ENCODE measurements around the gene BCAT1. TPM values are rescaled to one million over a fixed set of nuclear protein-coding genes. Genes with fewer than 3 reads are reported as not detected.

The BCAT1 gene
- total and polyA plus RNA-seq, 2 of the 8 experiments (the other 6 are each of a cell fraction or from before 2014, with no cell fraction given) = 19.7 to 263 TPM

GRCh38 chr12:24764712-24765111 is 184.2 kb downstream of the BCAT1 start:
- Histone ChIP-seq H3K23me2 (ENCODE audit: low read depth, low read length) (no peaks in the 10 kb centered on the region), H2BK20ac (ENCODE audit: low read length) (no peak overlapping the region), H3K4me1 (replicated peaks in 1 of 4; ENCODE audit: control insufficient read depth in 3 of 4, insufficient read depth in 4 of 4, low read length in 3 of 4) (peaks cover 0 to 7% (median 1%) of the 10 kb centered on the region in 4 experiments; a peak in 3 of 7 replicates), H3K36me3 (ENCODE audit: control insufficient read depth in 2 of 4, insufficient read depth in 4 of 4, low read length in 3 of 4) (no peaks in the 10 kb centered on the region), H3K4me3 (ENCODE audit: extremely low read depth in 1 of 4, insufficient read depth in 2 of 4, low read depth in 3 of 4, low read length in 4 of 4) (no peak overlapping the region), H3K79me2 (ENCODE audit: control insufficient read depth in 1 of 2, insufficient read depth in 2 of 2, low read length in 2 of 2) (no peaks in the 10 kb centered on the region), H2AK5ac (ENCODE audit: low read depth, low read length) (no peak overlapping the region), H4K20me1 (replicated peaks in 1 of 2; ENCODE audit: control insufficient read depth in 1 of 2, insufficient read depth in 2 of 2, low read length in 2 of 2) (no peaks in the 10 kb centered on the region), H4K91ac (replicated peaks; ENCODE audit: insufficient read length, low read length) (no peak overlapping the region), H2BK5ac (ENCODE audit: low read depth, low read length) (no peak overlapping the region), H3K9me3 (ENCODE audit: insufficient read depth in 2 of 2, low read depth in 1 of 2, low read length in 1 of 2) (0 out of 4 replicates have a peak, but pooled peaks cover 0 to 4% of the 10 kb centered on the region in 2 experiments), H3K79me1 (ENCODE audit: low read depth, low read length) (no peaks in the 10 kb centered on the region), H3K27me3 (replicated peaks in 1 of 4; ENCODE audit: control insufficient read depth in 3 of 4, extremely low read depth in 1 of 4, insufficient read depth in 3 of 4, low read length in 3 of 4) (no peaks in the 10 kb centered on the region), H3K18ac (ENCODE audit: extremely low read depth, low read length) (no peak overlapping the region), H2AFZ (ENCODE audit: low read length) (no peak overlapping the region), H3K23ac (ENCODE audit: insufficient read length) (no peak overlapping the region), H3K56ac (replicated peaks; ENCODE audit: insufficient read length, low read depth, low read length) (no peak overlapping the region), H3K9ac (replicated peaks in 1 of 4; ENCODE audit: extremely low read depth in 1 of 4, low read depth in 3 of 4, low read length in 3 of 4) (no peak overlapping the region), H3K14ac (ENCODE audit: insufficient read length) (no peak overlapping the region), H4K8ac (ENCODE audit: extremely low read depth, insufficient read depth, low read length) (no peak overlapping the region), H2BK15ac (ENCODE audit: low read length) (no peak overlapping the region), H2BK120ac (replicated peaks; ENCODE audit: low read depth, low read length) (no peak overlapping the region), H3K4me2 (ENCODE audit: insufficient read depth in 1 of 2, low read depth in 2 of 2, low read length in 2 of 2) (no peak overlapping the region), H4K5ac (ENCODE audit: insufficient read length, low read depth, low read length) (no peak overlapping the region), H2BK12ac (ENCODE audit: low read depth, low read length) (no peak overlapping the region), H3K4ac (replicated peaks; ENCODE audit: insufficient read length, low read depth, low read length) (no peak overlapping the region), H3K27ac (ENCODE audit: low read depth, low read length) (no peak overlapping the region)
- no peak for DNase-seq (ENCODE audit: low read depth in 1 of 2, low spot score in 2 of 2)
- CTCF ChIA-PET (ENCODE audit: partially characterized antibody) = interaction anchor here (1.1 to 2.0 kb wide), 3 partner anchors 9 to 13 kb away, joined by 3 to 7 read pairs (median 3); no protein-coding TSS in a partner anchor
- POLR2A ChIA-PET (ENCODE audit: partially characterized antibody) = interaction anchor here (0.6 kb wide), 1 partner anchor 98 kb away, joined by 3 read pairs; no protein-coding TSS in a partner anchor
- 86% methylated on average over 1 of the region's 1 CpG; no CpG with 5 or more reads in 1 of the 2 experiments for WGBS, 2 experiments (ENCODE audit: extremely low coverage in 1 of 2, insufficient coverage in 1 of 2, insufficient read length in 1 of 2, insufficient replicate concordance in 2 of 2, low coverage in 1 of 2, low lambda C conversion rate in 2 of 2, missing lambda C conversion rate in 1 of 2)
- FAIRE-seq = no peak
- TF ChIP-seq SIRT6 (IDR thresholded peaks at IDR 0.05; ENCODE audit: low read length) = no peak
- TF ChIP-seq JUND (IDR thresholded peaks at IDR 0.05; ENCODE audit: low read length) = no peak
- TF ChIP-seq BACH1 (IDR thresholded peaks at IDR 0.05; ENCODE audit: low read length) = no peak
- TF ChIP-seq SIX5 (IDR thresholded peaks at IDR 0.05; ENCODE audit: low read depth, low read length) = no peak
- no peak for TF ChIP-seq CTBP2 (IDR thresholded peaks at IDR 0.05; ENCODE audit: borderline replicate concordance, insufficient read depth, insufficient read length, low read length)
- no peak for TF ChIP-seq NANOG (IDR thresholded peaks at IDR 0.05; ENCODE audit: insufficient read depth, low read depth, low read length, poor library complexity, severe bottlenecking)
- TF ChIP-seq YY1 (IDR thresholded peaks at IDR 0.05; ENCODE audit: low read depth, low read length) = no peak
- no peak for TF ChIP-seq TAF1 (IDR thresholded peaks at IDR 0.05; ENCODE audit: low read depth, low read length)
- no peak for TF ChIP-seq HDAC2 (IDR thresholded peaks at IDR 0.05; ENCODE audit: borderline replicate concordance in 1 of 2, low read depth in 2 of 2, low read length in 2 of 2)
- TF ChIP-seq MAFK (IDR thresholded peaks at IDR 0.05; ENCODE audit: low read depth, low read length) = no peak
- no peak for TF ChIP-seq TAF7 (optimal IDR thresholded peaks at IDR 0.05; ENCODE audit: borderline replicate concordance, low read depth, low read length)
- no peak for TF ChIP-seq ASH2L (IDR thresholded peaks at IDR 0.05; ENCODE audit: low read length)
- no peak for TF ChIP-seq EP300 (IDR thresholded peaks at IDR 0.05; ENCODE audit: borderline replicate concordance in 1 of 2, low read depth in 2 of 2, low read length in 2 of 2)
- TF ChIP-seq NRF1 (IDR thresholded peaks at IDR 0.05; ENCODE audit: low read depth, low read length) = no peak
- no peak for TF ChIP-seq TBP (IDR thresholded peaks at IDR 0.05; ENCODE audit: low read depth, low read length)

Data from H1 (cell line).